Activated naive CD8-positive, alpha-beta T cell treated with anti-CD3 and anti-CD28 coated beads, Interleukin-2, amount 50 U/mL, for 16 hours (primary cell): ENCODE results near the gene ITPKB.
"Not testable (repeated sequence)": the region's sequence is repeated elsewhere in the genome, so short reads cannot be mapped to it uniquely, and the experiment has no call there.

Source experiments
- DNase-seq: peaks from one replicate; pipeline ENCODE4 v3.0.0-alpha.2; 2020; ENCODE audit warnings: low read depth, low spot score

ITPKB gene

DNA sequence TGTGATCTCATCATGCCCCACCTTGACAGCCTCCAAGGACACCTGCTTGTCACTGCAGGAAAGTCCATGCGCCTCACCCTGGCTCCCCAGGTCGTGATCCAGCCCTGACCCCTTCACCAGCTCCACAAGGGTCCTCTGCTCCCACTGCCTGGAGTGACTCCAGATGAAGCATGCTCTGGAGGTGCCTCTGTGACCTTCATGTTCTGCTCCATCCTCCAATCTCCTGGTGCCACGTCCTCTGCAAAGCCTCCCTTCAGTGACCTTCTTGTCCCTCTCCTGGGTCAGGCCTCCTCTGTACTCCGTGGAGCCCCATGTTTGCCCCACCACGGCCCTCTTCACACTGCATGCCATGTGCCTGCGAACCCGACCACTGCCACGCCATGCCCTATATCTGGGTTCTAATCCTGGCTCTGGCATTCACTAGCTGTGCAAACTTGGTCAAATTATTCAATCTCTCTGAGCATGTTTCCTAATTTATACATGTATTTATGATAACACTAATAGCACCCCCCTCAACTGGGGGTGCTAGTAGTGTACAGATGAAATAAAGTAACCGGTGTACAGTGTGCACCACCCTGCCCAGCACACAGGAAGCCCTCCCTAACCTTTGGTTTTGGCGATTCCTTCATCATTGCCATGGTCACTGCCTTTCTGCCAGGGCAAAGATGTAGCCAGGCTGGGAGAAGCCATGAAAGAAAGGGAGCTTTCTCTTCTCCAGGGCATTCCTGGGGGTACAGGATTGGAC lies 113.1 kb downstream of the ITPKB start:
- DNase-seq, result no peak

DNA sequence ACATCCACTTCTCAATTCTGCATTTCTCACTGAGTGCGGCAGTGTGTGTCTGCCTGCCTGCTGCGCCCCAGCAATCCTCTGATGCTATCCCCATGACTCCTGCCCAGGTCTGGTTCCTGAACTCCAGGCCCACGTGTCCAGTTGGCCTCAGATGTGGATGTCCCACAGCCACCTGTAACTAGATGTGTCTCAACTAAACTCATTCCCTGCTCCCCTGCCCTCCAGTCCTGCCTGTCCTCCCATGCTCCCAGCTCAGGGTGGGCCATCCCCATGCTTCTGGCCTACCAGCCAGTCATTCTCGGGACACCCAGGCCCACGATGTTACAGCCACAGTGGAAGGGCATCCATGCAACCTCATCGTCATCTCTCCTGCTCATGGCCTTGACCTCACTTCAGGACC lies 113.8 kb downstream of the ITPKB start:
- no peak for DNase-seq

DNA sequence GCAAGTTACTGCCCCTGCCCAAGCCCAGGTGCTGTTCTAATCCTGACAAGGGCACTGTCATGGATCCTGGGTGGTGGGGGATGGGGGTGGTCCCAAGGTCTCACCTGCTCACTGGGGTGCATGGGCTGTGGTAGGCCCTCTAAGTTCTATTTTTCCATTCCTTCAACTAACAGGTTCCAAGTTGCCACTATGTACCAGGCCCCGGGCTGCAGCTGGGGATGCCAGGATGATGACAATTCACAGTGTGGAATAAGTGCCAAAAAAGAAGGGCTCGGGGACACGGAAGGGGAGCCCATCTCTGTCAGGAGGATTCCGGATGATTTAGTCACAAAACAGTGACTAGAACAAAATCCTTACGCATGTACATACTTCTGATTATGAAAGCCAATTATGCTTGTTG lies 114.6 kb downstream of the ITPKB start:
- DNase-seq, result no peak

DNA sequence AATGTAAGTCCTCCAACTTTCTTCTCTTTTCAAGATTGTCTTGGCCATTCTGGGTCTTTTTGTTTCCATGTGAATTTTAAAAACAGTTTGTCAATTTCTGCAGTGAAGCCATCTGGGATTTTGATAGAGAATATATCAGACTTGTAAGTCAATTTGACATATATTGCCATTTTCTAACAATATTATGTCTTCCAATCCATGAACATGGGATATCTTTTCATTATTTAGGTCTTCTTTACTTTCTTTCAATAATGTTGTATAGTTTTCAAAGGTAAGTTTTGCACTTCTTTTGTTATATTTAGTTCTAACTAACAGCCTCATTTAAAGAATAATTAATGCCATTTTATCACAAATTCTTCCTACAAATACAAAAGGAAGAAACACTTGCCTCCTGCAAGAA lies 117.1 kb downstream of the ITPKB start:
- DNase-seq, result no peak

DNA sequence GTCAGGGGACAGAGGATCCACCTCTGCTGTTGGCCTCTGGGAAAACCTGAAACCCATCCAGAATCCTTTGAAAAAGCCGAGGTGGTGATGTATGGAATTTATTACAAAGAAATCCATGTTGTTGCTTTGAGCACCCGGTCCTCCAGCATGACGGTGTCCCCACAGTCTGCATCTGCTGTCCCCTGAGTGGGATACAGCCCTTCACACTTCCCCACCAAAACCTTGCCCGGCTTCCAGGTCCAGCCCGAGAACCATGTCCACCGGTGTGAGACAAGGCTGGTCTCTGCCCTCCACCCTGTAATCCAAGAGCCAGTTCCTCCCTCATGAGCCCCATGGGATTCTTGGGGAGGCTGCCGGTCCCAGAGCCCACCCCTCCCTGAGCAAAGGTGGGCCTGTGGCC lies 120.1 kb downstream of the ITPKB start:
- no peak for DNase-seq

DNA sequence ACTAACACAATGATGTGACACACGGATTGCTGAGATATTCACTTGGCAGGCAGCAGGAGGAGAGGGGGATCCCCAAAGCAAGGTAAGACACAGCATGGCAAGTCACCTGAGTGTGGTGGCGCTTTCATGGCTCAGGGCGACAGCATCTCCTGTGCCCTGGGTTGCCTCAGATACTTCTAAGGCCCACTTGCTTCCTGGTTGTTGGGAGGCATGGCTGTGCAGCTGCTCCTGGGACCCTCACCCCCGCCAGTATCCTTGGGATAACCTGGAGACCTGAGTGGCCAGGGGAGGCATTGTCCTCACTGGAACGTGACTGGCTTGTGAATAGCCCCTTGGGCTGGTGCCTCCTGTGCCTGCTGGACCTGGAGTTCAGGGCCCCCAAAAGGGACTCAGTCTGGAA lies 120.7 kb downstream of the ITPKB start:
- no peak for DNase-seq

DNA sequence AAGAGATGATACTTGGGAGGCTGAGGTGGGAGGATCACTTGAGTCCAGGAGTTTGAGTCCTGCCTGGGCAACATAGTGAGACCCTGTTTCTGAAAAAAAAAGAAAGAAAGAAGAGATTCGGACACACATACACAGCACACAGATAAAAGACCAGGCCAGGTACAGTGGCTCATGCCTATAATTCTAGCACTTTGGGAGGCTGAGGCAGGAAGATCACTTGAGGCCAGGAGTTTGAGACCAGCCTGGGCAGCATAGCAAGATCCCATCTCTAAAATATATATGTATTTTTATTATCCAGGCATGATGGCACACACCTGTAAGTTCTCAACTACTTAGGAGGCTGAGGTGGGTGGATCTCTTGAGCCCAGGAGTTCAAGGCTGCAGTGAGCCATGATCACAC lies 121.4 kb downstream of the ITPKB start:
- not testable (repeated sequence) for DNase-seq

DNA sequence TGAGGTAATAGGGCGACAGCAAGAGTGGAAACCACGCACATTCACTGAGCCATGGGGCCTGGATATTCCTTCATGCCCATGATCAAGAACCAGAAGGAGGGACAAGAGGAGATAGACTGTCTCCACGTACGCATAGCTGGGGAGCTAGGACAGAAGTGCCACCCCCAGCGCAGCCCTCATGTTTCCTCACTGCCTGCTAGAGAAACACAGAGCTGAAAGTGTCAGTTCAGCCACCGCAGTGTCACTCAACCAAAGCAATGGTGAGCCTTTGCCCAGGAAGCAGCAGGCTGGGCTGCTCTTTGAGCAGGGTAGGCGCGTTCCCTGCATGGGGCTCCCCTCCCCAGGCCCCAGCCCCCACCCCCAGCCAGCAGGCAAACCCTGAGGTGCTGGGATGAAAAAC lies 122.0 kb downstream of the ITPKB start:
- no peak for DNase-seq

DNA sequence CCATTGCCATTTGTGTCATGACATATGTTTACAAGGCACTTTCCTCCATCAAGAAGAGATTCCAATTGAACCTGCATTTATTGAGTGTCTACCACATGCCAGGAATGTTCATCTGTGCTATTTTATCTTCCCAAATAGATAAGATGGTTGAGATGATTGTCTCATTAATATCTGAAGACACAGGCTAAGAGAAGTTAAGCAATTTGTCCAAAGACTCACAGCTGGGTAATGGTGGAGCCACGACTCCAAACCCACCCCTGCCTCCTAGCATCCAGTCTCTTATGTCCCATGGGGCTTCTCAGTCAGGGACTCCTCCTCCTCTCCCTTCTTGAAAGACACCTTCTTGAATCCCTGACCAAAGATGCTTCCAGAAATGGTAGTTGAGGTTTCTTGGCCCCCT lies 122.4 kb downstream of the ITPKB start:
- no peak for DNase-seq

DNA sequence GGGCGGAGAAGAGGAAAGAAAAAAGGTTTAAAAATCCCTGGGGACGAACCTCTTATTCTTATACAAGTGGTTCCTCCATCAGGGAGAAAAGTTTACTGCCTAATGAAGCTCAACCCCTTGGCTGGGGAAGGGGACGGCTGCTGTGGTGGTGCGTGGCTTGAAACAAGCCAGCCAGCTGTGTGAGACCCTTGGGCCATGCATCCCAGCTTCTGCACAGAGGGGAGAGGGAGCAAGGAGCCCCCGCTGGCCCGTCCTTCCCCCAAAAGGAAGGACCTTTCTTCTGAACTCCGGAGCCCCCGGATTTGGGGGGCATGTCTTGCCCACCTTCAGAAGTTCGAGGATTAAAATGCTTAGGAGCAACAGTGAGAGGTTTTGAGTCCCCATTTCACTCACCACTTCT lies 123.2 kb downstream of the ITPKB start:
- DNase-seq, result no peak

DNA sequence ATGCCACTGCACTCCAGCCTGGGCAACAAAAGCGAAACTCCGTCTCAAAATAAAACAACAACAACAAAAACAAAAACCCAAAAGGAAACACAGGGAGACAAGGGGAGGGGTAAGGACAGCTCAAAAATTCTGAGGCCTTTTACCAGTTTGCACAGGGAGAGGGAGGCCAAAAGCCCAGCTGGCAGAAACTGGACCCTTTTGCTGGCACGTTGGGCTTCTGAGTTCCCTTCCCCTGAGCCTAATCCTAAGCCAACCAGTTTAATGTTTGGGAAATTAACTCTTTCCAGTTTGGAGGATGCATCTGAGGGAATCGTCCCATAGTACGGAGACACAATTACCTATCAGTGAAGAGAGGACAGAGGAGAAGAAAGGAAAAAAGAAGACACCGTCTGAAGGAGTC lies 127.1 kb downstream of the ITPKB start:
- DNase-seq, result not testable (repeated sequence)

DNA sequence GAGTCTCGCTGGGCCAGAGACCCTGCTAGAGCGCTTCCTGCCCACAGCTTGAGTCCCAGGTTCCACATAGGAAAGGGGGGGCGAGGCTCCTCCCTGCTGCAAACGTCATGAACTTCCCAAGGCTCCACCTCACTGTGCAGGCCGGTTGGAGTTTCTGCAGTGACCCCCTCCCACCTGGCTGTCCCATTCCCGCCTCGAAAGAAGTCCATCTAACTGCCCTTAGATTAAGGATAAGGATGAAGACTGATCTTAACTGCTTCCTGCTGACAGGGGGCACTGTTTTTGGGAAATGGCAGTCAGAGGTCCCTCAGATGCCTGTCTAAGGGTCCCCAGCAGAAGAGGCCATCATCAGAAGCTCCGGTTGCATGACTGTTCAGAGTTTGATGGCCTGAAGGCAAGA lies 127.8 kb downstream of the ITPKB start:
- no peak for DNase-seq

DNA sequence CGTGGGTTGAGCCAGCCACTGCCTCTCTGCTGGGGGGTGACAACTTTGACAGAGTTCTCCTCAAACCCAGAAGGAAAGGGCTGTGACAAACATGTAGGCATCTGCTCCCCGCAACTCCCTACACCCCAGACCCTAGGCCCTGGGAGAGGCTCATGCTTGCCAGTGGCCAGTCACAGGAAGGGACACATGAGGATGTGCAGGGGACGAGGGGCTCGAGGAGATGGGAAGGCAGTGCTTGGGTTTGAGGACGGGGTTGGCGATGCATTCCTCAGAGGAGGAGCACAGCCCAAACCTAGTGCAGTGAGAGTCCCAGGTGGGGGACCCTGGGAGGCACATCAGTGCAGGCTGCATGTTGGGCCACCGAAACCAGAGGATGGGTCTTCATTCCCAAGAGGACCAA lies 128.4 kb downstream of the ITPKB start:
- DNase-seq, result no peak

DNA sequence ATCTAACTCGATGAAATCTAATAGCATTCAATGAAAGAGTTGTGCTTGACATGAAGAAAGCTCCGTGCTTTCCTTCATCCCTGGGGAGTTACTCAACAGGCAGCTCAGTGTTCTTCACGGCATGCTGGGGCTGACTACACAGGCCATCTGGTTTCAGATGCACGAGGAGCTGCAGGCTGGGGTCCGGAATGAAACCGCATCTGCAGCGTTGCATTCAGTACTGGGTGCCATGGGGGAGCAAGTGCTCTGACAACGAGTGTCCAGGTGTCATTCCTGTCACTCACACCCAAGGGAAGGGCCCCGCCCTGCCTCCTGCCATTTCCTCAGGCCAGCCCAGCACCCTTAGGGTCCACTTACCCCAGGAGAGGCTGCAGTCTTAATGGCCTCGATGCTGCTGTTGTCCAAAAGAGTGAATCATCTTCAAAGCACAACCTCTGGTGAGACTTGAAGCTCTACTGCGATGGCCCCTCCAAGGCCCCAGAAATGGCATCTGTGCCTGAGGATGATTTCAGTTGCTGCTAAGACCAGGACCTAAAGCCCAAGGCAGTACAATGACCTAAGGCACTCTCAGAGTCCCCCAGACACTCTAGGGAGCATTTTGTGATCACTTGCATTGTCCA lies 129.1 kb downstream of the ITPKB start:
- no peak for DNase-seq

DNA sequence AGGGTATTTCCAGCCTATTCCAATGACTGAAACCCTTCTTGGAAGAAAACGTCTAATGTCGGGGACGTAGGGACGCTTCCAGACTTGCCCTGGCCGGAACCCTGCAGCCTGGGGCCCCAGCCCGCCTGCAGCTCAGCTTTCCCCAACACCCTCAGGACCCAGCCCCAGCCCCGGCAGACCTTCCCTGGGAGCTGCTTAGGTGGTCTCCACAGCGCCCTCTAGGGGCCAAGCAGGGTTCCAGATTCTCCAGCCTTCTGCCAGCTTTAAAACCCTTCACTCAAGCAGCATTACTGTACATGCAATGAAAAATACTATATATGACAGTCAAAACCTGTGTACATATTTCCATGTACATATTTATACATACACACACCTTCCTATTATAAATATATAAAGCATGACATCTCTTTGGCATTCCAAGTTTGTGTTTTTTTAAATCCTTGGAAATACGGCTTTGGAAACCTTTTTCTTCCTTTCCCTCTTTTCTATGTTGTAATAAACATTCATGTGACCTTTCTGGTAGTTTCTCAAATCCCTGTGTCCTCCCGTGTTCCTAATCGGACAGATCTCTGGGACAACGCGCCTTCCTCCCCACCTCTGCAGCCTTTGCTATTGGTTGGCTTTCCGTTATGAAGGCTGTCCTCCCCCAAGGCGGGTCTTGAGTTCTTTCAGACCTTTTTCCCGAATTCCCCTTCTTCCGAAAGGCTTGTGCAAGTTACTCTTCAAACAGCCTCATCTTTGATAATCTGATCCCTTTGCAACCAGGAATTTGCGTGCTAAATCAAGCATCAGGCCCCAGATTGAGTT lies 130.2 kb downstream of the ITPKB start:
- DNase-seq, result peak; percentile 43

DNA sequence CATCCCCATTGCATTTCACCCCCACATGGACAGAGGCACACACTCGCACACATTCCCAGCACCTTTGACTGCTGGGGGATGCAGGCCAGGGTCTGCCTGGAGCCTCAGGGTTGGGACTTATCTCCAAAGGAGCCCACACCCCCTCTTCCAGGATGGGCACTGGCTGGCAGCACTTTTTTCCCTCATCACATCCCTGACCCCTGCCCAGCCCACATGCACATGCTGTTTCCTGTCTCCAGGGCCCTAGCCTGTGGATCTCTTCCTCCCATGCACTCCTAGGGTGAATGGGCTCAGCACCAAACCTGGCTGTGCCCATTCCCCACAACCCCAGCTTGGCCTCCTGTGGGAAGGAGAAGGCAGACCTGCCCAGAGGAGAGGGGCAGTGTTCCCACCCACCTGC lies 131.3 kb downstream of the ITPKB start:
- DNase-seq, result no peak

DNA sequence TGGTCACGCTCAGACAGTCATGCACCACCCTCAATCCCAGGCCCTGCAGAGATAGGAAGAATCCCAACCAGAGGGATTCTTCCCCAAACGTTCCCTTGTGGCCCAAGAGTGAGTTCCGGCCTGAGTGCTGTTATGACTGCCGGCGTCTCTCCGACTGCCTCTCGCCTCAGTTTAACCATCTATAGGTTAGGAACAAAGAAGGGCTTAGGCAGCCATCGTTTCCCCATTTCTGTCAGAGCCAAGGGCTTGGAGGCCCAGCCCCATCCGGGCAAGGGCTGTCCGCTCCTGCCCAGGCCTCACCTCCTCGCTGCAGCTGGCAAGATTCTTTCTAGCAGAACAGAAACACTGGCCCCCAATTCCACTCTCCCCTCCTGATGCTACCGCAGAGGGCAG lies 131.8 kb downstream of the ITPKB start:
- DNase-seq, result no peak

DNA sequence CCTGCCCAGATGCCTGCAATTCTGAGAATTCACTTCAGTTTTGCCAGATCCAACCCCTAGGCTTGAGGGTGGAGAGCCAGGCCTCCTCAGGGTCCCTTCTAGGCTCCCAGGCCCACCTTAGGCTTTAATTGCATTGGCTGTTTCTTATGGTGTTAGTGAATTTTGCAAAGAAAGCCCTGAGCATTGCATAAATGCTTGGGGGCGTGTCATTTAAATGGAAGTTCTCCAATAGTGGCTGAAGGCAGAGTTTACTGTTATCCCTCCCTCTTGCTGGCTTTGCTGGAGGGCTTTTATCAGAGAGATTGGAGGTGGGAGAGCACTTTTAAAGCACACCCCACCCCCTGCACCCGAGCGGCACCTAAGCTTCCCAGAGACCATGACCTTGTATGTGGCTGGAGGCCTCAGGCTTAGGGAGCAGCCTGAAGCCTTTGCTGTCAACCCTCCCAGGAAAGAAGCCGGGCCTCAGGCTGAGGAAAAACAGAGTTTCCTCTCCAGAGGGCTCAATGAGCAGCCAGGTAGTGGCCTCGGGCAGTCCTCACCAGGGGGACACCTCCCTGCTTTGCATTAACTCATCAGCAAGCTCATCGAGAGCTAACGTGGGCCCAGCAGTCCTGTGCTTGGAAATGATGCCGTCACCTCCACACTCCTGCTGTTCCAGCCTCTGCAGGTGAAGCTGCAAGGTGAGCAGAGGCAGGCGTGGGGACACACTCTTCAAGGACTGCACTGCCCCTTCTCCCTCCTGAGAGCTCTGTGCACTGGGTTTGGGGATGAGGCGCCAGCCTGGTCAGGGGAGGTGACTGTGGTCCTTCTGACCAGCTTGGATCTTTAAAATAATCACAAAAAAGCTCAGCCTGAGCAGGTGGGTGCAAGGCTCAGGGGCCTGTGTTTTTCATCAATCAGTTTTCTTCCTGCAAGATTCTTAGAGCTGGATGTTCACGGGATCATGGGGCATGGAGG lies 132.5 kb downstream of the ITPKB start:
- no peak for DNase-seq

DNA sequence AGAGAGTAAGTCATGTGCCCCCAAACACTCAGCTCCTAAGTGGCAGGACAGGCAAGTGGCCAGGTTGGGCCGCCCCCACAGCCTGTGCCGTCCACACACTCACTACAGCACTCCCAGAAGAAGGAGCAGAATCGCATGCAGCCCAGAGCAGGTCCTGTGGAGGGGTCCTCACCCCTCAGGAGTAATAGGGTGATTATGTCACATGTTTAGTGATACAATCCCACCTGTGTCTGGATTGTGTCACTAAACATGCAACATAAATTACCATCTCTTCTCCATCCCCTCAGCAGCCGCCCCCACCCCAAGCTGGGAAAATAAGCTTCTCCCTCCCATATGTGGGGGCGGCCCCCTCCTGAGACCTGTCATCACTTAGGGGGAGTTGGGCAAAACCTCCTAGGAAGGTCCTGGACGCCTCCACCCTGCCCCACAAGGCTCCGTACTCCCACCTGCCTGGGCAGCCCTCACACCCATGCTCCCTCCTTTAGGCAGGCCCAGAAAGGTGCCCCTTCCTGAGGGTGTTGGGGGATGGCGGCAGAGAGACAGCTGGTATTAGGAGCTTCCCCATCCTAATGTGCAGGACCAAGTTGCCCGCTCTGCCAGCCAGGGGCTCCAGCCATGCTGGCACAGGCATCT lies 133.6 kb downstream of the ITPKB start:
- no peak for DNase-seq

DNA sequence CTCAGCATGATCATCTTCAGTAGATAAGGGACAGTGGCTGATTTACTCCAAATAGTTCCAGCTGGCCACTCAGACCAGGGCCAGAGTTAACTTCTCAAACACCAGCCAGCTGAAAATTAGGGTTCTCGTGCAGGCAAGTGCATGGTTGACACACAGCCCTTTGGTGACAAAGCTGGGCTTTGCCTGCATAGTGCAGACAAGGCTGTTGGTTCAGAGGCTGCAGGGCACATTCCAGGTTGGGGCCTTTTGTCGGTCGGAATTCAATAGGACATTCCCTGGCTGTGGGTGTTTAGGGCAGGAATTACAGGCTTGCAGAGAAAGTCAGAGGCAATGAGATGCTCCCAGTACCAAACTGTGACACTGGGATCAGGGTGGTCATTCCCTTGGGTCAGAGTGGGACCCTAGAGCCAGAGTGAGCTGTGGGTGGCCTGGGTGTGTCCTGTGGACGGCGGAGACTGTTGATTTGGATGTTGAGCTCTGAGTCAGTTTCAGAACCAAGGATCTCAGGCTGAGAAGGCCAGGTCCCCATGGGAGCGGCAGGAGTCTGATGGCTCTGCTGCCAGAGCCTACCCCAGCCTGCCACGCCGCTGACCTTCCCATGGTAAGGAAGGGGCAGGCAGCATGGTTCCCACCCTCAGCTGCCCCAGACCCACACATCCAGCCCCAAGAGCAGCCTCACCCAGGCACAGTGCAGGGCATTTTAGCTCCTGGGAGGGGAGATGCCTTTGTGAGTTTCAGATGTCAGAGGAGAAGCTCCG lies 134.3 kb downstream of the ITPKB start:
- no peak for DNase-seq
